Pancreas (tissue), 10 donors: Measurements from ENCODE around the gene SNCB. TPM values are rescaled to one million over a fixed set of nuclear protein-coding genes. Genes with fewer than 3 reads are reported as not detected.
A peak's percentile ranks its signal among the peaks of the same experiment; 100 is the strongest.

Source experiments
- ATAC-seq, 4 donors: fragments of 200-7000 bp; cut with Tn5 transposase; one replicate each; pipeline versions ENCODE4 v1.8.0 to v1.9.1; 2020; ENCODE audit warnings: mild to moderate bottlenecking in 4 of 4, moderate library complexity in 4 of 4
- DNase-seq, 6 donors: peaks; one replicate each; pipeline ENCODE4 v3.0.0-alpha.2; 2020
- FAIRE-seq: peaks from 2 replicates; lab custom pipeline; 2012; peaks lifted over from hg19 to GRCh38; lab: Jason Lieb, UNC
- H3K27ac ChIP-seq, 4 donors: fragments of 200-600 bp; sonication (generic); 1 replicate in 3 of 4; 2 replicates in 1 of 4; pipeline versions ENCODE4 v1.5.0 to v1.8.0; 2020
- H3K27me3 ChIP-seq, 4 donors: fragments of 200-600 bp; one replicate each; pipeline ENCODE4 v1.8.0; 2021
- H3K36me3 ChIP-seq, 3 donors: fragments of 200-600 bp; sonication (generic) in 1 of 3; one replicate each; pipeline versions ENCODE4 v1.5.0 to v1.8.0; 2020 to 2021
- H3K4me1 ChIP-seq, 3 donors: fragments of 200-600 bp; one replicate each; pipeline ENCODE4 v1.8.0; 2021
- H3K4me3 ChIP-seq, 4 donors: fragments of 200-600 bp; sonication (generic) in 2 of 4; one replicate each; pipeline versions ENCODE4 v1.5.0 to v1.8.0; 2020 to 2021
- H3K9me3 ChIP-seq, 4 donors: fragments of 200-600 bp; one replicate each; pipeline ENCODE4 v1.8.0; 2021
- WGBS, 2 donors: extraction: QIAGEN DNeasy Blood & Tissue Kit; methylation state at CpG; one replicate each; pipeline ENCODE4 v1.1.7; 2013; 5-methylcytosine and 5-hydroxymethylcytosine counted together
- intact Hi-C, 3 donors: fragments of 100-400 bp; cut with DNase I; formaldehyde crosslinking; loops; one replicate each; pipeline versions ENCODE4 v1.11.1 to v1.14.2; 2022
- polyA plus RNA-seq, 2 donors: library from polyadenylated mRNA; stranded (reverse); fragments of 200-250 nt; gene quantifications; one replicate each; pipeline ENCODE4 v1.2.3, GENCODE V29; 2013
- total RNA-seq, 6 donors: library from RNA; stranded (reverse); fragmentation: NEBNext Ultra II Directional in 4 of 6; extraction: Animal tissue kit (Norgen Biotek cat#: 25700) in 4 of 6; gene quantifications; one replicate each; pipeline versions ENCODE4 v1.2.1 to v1.2.4, GENCODE V29; 2021 to 2023
- TF ChIP-seq, protein P1 (sequence below), 4 donors: fragments of 200-600 bp; sonication (generic) in 3 of 4; IDR thresholded peaks; one replicate each; pipeline versions ENCODE4 v1.5.0 to v1.8.0; 2021; ENCODE audit warnings: antibody characterized with exemption in 4 of 4
- donor health status: healthy with polysubstance abuse.
- donor health status: DM: no; HTN: no; CAD: no; lungs with moderate emphysema.
- donor health status: DM: no; HTN: no; CAD: no.
- donor health status: control.
- donor health status: control.
- donor health status: Bipolar disorder and iron deficiency.
- donor health status: DM: yes; HTN: yes; CAD: no.
- donor health status: DM: no; HTN: no; CAD: no.
- donor health status: DM: no; HTN: no; CAD: no.
- donor health status: DM: yes; HTN: yes; CAD: no.

The SNCB gene
- total and polyA plus RNA-seq, 8 donors: 0.14 to 6.6 (median 0.40) TPM; not detected in 1

DNA sequence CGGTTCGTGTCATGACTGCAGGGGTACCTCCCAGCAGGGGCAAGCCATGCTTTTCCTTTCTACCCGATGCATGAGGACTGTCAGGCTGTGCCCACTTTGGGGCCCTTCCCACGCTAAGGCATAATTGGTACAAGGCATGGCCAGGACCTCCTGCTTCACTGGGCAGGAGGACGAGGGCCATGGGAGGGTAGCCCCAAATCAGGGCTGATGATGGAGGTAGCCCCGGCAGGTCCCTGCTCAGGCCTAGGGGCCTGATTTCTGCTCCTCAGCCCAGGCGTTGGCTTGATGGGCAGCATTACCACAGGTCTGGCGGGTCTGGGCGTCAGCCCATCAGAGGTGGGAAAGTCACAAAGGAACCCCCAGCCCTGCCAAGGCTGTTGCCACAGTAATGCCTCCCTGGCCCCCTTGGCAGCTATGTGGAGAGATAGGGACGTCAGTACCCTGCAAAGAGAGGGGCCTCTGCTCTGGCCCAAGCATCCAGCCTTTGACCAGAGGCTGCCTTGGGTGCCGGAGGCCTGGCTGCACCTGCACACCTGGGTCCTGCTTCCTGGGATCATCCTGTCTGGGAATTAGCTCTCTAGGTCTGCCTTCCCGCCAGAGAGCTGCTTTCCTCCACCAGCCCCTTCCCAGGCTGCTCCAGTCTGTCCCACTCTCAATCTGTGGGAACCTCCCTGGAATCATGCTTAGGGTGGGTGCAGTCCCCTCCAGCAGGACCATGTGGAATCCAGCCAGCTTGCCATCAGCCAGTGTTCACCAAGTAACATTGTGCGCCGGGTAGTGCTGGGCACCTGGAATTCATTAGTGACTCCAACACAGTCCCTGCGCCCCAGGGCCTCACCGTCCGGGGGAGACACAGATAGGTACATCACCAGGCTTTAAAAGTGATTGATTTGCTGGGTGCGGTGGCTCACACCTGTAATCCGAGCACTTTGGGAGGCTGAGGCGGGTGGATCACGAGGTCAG, 32.3 kb upstream of the SNCB start:
- Histone ChIP-seq H3K9me3 (no peaks in the 10 kb centered on the region), H3K27me3 (no peaks in the 10 kb centered on the region), H3K4me3 (no peak overlapping the region), H3K36me3 (no peaks in the 10 kb centered on the region), H3K4me1 (peaks cover 0 to 5% (median 0%) of the 10 kb centered on the region in 3 donors), H3K27ac (no peak overlapping the region)
- FAIRE-seq: no peak
- TF ChIP-seq, protein P1, sequence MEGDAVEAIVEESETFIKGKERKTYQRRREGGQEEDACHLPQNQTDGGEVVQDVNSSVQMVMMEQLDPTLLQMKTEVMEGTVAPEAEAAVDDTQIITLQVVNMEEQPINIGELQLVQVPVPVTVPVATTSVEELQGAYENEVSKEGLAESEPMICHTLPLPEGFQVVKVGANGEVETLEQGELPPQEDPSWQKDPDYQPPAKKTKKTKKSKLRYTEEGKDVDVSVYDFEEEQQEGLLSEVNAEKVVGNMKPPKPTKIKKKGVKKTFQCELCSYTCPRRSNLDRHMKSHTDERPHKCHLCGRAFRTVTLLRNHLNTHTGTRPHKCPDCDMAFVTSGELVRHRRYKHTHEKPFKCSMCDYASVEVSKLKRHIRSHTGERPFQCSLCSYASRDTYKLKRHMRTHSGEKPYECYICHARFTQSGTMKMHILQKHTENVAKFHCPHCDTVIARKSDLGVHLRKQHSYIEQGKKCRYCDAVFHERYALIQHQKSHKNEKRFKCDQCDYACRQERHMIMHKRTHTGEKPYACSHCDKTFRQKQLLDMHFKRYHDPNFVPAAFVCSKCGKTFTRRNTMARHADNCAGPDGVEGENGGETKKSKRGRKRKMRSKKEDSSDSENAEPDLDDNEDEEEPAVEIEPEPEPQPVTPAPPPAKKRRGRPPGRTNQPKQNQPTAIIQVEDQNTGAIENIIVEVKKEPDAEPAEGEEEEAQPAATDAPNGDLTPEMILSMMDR (IDR thresholded peaks at IDR 0.05): no peak
- peak in 1 of 6 donors; percentile 33 for DNase-seq
- intact Hi-C loops: loop anchor here in 2 of 3 donors (10.0 kb wide), 2 partner anchors 292 to 432 kb away; no protein-coding TSS in a partner anchor
- ATAC-seq: no peak
- 70 to 79% methylated on average over 19 to 21 of the region's 21 CpGs for WGBS, 2 donors

DNA sequence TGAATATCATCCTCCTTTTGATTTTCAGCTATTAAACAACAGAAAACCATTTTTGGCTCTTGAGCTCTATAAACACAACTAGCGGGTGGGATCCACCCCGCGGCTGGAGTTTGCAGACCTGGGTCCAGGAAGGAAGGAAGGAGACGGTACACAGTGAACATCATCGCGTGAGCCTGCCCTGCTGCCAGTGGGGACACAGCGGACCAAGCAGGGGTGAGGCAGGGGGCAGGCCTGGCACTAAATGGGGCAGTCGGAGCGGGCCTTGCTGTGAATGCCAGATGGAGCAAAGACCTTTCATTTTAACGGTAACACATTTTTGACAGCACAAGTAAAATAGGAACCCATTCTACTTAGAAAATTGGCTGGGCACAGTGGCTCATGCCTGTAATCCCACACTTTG, 31.3 kb upstream of the SNCB start:
- intact Hi-C loops: loop anchor here in 2 of 3 donors (10.0 kb wide), 2 partner anchors 293 to 433 kb away; no protein-coding TSS in a partner anchor
- peaks cover 0 to 5% (median 0%) of the 10 kb centered on the region in 3 donors for H3K4me1 ChIP-seq
- no peaks in the 10 kb centered on the region for H3K9me3 ChIP-seq
- no peak overlapping the region for H3K27ac ChIP-seq
- H3K36me3 ChIP-seq: no peaks in the 10 kb centered on the region
- WGBS, 2 donors: 76% methylated on average over 10 of the region's 10 CpGs
- FAIRE-seq: no peak
- no peak for ATAC-seq
- H3K27me3 ChIP-seq: no peaks in the 10 kb centered on the region
- H3K4me3 ChIP-seq: no peak overlapping the region
- DNase-seq: peak in 1 of 6 donors; percentile 49
- TF ChIP-seq, protein P1 (IDR thresholded peaks at IDR 0.05): no peak

DNA sequence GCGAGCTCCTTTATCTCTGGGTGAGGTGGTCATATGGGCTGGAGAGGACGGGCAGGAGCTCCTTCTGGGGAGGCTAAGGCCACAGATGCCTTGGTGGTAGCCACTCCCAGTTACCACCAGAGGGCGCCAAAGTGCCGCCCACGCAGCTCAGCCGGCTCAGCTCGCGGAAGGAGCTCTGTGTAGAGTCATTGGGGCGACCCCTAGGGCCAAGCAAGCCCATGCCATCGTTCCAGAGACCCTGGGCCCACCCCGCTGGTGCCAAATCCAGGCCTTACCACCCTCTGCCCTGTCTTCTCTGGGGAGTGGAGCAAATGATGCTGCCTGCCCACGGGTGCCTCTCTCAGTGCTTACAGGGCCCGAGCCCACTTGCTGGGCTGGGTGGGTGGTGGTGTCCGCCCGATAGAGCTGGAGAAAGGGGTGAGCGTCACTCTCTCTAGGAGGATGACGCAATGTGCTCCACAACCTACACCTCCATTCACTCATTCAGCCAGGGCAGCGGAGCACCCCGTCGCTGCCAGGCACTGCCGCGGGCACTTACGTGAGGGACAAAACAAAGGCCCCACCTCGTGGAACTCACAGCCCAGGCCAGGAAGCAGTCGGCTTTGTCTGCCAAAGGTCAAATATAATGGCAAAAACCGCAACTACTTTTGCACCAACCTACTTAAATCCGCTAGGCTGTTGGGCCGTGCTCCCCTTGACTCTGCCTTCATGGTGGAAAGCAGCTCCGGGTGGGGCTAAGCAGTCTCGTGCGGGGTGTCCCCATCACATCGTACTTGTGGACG, 30.7 kb upstream of the SNCB start:
- peak; percentile 46 to 89 (median 74) for DNase-seq
- WGBS, 2 donors: 37 to 43% methylated on average over 33 of the region's 33 CpGs
- Histone ChIP-seq H3K27ac (no peak overlapping the region), H3K27me3 (no peaks in the 10 kb centered on the region), H3K4me1 (peaks cover 0 to 5% (median 0%) of the 10 kb centered on the region in 3 donors), H3K4me3 (no peak overlapping the region), H3K9me3 (no peaks in the 10 kb centered on the region), H3K36me3 (no peaks in the 10 kb centered on the region)
- no peak for FAIRE-seq
- TF ChIP-seq, protein P1 (IDR thresholded peaks at IDR 0.05): peak; percentile 96 to 98 (median 98)
- ATAC-seq: peak; percentile 85 to 89 (median 87)
- intact Hi-C loops: loop anchor here in 2 of 3 donors (10.0 kb wide), 2 partner anchors 294 to 434 kb away; no protein-coding TSS in a partner anchor

DNA sequence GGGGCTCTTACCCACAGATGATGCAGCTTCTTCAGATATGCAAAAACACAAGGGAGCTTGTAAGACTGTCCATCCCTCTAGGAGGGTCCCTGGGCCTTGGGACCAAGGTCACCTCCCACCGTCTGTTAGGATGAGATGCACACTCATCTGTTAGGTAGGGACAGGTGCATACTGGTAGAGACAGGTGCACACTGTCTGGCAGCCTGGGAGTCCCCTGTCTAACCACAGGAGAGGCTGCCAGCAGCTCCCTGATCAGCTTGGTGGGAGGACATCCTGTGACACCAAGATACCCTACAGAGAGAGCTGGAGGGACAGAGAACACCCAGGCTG, 30.2 kb upstream of the SNCB start:
- no peak for DNase-seq
- Histone ChIP-seq H3K9me3 (no peaks in the 10 kb centered on the region), H3K27ac (no peak overlapping the region), H3K4me3 (no peak overlapping the region), H3K4me1 (peaks cover 0 to 5% (median 0%) of the 10 kb centered on the region in 3 donors), H3K36me3 (no peaks in the 10 kb centered on the region), H3K27me3 (no peaks in the 10 kb centered on the region)
- no peak for FAIRE-seq
- ATAC-seq: peak in 2 of 4 donors; percentile 4 to 13
- WGBS, 2 donors: 7 to 8% methylated on average over 1 of the region's 1 CpG
- intact Hi-C loops: loop anchor here in 2 of 3 donors (10.0 kb wide), 2 partner anchors 294 to 434 kb away; no protein-coding TSS in a partner anchor
- TF ChIP-seq, protein P1 (IDR thresholded peaks at IDR 0.05): no peak
